ENCODE measurements around the gene PARP2. TPM values are rescaled to one million over a fixed set of nuclear protein-coding genes. Genes with fewer than 3 reads are reported as not detected.

Gene PARP2
- total and polyA plus RNA-seq, 2 donors (not counting 3 experiments of a cell fraction or from before 2014, with no cell fraction given), result 15.7 to 30.6 TPM

GRCh38 chr14:20387576-20387975, 44.1 kb downstream of the PARP2 start:
- no TSS peak for BruUV-seq (replicated peaks)
- POLR2A ChIA-PET, result no interaction called here
- intact Hi-C loops (cut with micrococcal nuclease), result no loop called here

More at GRCh38 chr14:20387576-20387975, 44.1 kb downstream of the PARP2 start:
- Histone ChIP-seq H3K9me1 (replicated peaks; ENCODE audit: control insufficient read depth, extremely low read depth, insufficient read depth, low read length) (no peaks in the 10 kb centered on the region), H3K4me3 (replicated peaks in 1 of 3; ENCODE audit: insufficient read depth in 1 of 3, low read depth in 1 of 3, low read length in 3 of 3) (no peak overlapping the region), H3K4me2 (ENCODE audit: insufficient read depth, low read length) (no peak overlapping the region), H4K20me1 (replicated peaks; ENCODE audit: control insufficient read depth, extremely low read depth, insufficient read depth, low read length) (no peaks in the 10 kb centered on the region), H3K9me3 (replicated peaks; ENCODE audit: control insufficient read depth, insufficient read depth, low read length) (no peaks in the 10 kb centered on the region), H3K27me3 (ENCODE audit: control insufficient read depth in 2 of 2, insufficient read depth in 2 of 2, low read length in 2 of 2) (no peaks in the 10 kb centered on the region), H3K4me1 (ENCODE audit: control insufficient read depth, extremely low read depth, insufficient read depth, low read length) (no peaks in the 10 kb centered on the region), H3K27ac (ENCODE audit: insufficient read depth, low read depth, low read length) (no peak overlapping the region), H3K79me2 (ENCODE audit: control insufficient read depth, insufficient read depth, low read length) (no peaks in the 10 kb centered on the region), H3K9ac (replicated peaks; ENCODE audit: extremely low read depth, insufficient read depth, low read length) (no peak overlapping the region), H3K36me3 (ENCODE audit: control insufficient read depth in 2 of 2, extremely low read depth in 1 of 2, insufficient read depth in 2 of 2, low read length in 2 of 2) (peaks cover 30 to 66% of the 10 kb centered on the region in 2 experiments), H2AFZ (ENCODE audit: low read depth, low read length) (no peak overlapping the region)
- FAIRE-seq (peak; percentile 21), DNase-seq (ENCODE audit: low read depth, low spot score) (no peak)
- TF ChIP-seq, protein P1, sequence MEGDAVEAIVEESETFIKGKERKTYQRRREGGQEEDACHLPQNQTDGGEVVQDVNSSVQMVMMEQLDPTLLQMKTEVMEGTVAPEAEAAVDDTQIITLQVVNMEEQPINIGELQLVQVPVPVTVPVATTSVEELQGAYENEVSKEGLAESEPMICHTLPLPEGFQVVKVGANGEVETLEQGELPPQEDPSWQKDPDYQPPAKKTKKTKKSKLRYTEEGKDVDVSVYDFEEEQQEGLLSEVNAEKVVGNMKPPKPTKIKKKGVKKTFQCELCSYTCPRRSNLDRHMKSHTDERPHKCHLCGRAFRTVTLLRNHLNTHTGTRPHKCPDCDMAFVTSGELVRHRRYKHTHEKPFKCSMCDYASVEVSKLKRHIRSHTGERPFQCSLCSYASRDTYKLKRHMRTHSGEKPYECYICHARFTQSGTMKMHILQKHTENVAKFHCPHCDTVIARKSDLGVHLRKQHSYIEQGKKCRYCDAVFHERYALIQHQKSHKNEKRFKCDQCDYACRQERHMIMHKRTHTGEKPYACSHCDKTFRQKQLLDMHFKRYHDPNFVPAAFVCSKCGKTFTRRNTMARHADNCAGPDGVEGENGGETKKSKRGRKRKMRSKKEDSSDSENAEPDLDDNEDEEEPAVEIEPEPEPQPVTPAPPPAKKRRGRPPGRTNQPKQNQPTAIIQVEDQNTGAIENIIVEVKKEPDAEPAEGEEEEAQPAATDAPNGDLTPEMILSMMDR (IDR thresholded peaks at IDR 0.05; ENCODE audit: extremely low read depth in 1 of 2, insufficient read depth in 1 of 2, low read depth in 1 of 2, low read length in 2 of 2), result no peak
- TF ChIP-seq POLR2A (IDR thresholded peaks at IDR 0.05; ENCODE audit: low read depth, low read length) (no peak), MYC (IDR thresholded peaks at IDR 0.05; ENCODE audit: low read depth, low read length) (no peak), GATA2 (IDR thresholded peaks at IDR 0.05; ENCODE audit: insufficient read depth, insufficient read length, low read depth, low read length) (no peak), EZH2 (IDR thresholded peaks at IDR 0.05; ENCODE audit: borderline replicate concordance, low read depth, low read length, severe bottlenecking) (no peak)
- TF ChIP-seq, protein P2, sequence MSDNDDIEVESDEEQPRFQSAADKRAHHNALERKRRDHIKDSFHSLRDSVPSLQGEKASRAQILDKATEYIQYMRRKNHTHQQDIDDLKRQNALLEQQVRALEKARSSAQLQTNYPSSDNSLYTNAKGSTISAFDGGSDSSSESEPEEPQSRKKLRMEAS (IDR thresholded peaks at IDR 0.05; ENCODE audit: insufficient read depth, insufficient read length), result no peak
- dilution Hi-C loops (cut with MboI; ENCODE audit: extremely low pct_ligation_motif_present, low sequenced_read_pairs), result no loop called here
- CTCF ChIA-PET, result interaction anchor here (0.8 to 1.8 kb wide), 2 partner anchors 28 to 220 kb away, joined by 3 to 5 read pairs; no protein-coding TSS in a partner anchor
